NCI-H187 treated with DMSO at 0.1 percent for 48 hours (cell line): ENCODE measurements around the gene RPS6KC1.
"Not testable (repeated sequence)": the region's sequence is repeated elsewhere in the genome, so short reads cannot be mapped to it uniquely, and the experiment has no call there.

Experiments used
- DNase-seq: peaks from one replicate; lab custom pipeline; 2025; lab: John Stamatoyannopoulos, UW

The RPS6KC1 gene

GRCh38 chr1:213159376-213159775, 108.3 kb downstream of the RPS6KC1 start:
- no peak for DNase-seq

DNA sequence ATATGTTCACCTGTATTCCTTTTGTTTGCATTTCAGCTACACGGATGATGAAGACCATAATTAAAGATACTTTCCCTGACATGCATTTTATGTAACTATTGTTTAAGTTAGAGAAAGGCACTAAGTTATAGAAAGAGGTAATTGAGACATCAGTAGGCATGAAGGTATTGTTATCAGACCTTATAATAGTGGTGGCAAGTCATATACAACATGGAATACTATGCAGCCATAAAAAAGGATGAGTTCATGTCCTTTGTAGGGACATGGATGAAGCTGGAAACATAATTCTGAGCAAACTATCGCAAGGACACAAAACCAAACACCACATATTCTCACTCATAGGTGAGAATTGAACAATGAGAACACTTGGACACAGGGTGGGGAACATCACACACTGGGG, 109.4 kb downstream of the RPS6KC1 start:
- DNase-seq = not testable (repeated sequence)

- DNase-seq = no peak
Measured at GRCh38 chr1:213162338-213162737, 111.3 kb downstream of the RPS6KC1 start.

GRCh38 chr1:213162862-213163261, 111.8 kb downstream of the RPS6KC1 start:
- no peak for DNase-seq

DNA sequence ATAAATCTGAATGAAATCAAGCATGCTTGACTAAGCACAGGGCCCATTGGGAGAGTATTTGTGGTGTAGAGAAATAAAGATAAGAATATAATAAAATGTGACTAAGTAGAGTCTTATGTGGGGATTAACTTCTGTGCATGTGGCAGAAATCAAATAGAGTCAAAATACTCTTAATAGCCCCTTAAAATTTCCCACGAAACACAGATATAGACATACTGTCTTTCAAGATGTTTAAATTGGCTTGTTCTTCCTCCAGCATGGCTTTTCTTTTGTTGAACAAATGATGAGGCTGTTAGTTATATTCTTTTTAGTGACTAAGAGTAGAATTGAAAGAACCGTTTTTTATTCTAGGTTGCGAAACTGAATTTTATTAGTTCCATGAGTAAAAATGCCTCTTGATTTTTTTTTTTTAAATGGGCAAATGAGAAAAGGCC, 112.3 kb downstream of the RPS6KC1 start:
- DNase-seq = no peak

GRCh38 chr1:213164561-213164960, 113.5 kb downstream of the RPS6KC1 start:
- no peak for DNase-seq

GRCh38 chr1:213166852-213167251, 115.8 kb downstream of the RPS6KC1 start:
- DNase-seq = no peak

- no peak for DNase-seq
Measured at GRCh38 chr1:213171711-213172110, 120.7 kb downstream of the RPS6KC1 start.

DNA sequence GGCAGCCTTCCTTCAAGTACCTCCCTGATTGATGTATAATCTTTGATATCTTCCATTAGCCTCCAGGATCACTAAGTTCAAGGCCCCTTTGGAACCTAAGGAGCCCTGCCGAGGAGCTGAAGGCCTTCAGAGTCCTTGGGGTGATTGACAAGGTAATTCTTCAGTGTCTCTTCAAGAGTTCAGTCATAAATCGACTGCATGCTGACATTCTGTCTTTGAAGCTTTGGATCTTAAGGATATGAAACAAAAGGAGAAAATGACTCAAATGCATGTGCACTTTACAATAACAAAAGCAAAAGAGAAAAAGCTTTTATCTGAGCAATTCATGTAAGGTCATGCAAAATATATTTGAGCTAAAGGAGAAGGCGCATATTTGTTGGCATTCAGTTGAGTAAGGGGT, 125.3 kb downstream of the RPS6KC1 start:
- no peak for DNase-seq

GRCh38 chr1:213179784-213180183, 128.7 kb downstream of the RPS6KC1 start:
- no peak for DNase-seq

- DNase-seq = no peak
Measured at GRCh38 chr1:213180833-213181232, 129.8 kb downstream of the RPS6KC1 start.

- no peak for DNase-seq
Measured at GRCh38 chr1:213183036-213183672, 132.1 kb downstream of the RPS6KC1 start.

- no peak for DNase-seq
Measured at GRCh38 chr1:213186168-213186567, 135.1 kb downstream of the RPS6KC1 start.

GRCh38 chr1:213192026-213192425, 141.0 kb downstream of the RPS6KC1 start:
- no peak for DNase-seq

- no peak for DNase-seq
Measured at GRCh38 chr1:213194383-213194782, 143.3 kb downstream of the RPS6KC1 start.

- no peak for DNase-seq
Measured at GRCh38 chr1:213194855-213195254, 143.8 kb downstream of the RPS6KC1 start.

DNA sequence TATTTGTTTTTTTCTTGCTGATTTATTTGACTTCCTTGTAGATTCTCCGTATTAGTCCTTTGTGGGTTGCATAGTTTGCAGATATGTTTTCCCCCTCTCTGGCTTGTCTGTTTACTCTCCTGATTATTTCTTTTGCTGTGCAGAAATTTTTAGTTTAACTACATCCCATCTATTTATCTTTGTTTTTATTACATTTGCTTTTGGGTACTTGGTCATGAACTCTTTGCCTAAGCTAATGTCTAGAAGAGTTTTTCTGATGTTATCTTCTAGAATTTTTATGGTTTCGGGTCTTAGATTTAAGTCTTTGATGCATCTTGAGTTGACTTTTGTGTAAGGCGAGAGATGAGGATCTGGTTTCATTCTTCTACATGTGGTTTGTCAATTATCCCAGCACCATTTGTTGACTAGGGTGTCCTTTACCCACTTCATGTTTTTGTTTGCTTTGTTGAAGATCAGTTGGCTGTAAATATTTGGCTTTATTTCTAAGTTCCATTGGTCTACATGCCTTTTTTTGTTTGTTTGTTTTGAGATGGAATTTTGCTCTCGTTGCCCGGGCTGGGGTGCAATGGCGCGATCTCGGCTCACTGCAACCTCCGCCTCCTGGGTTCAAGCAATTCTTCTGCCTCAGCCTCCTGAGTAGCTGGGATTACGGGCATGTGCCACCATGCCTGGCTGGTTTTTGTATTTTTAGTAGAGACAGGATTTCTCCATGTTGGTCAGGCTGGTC, 145.4 kb downstream of the RPS6KC1 start:
- not testable (repeated sequence) for DNase-seq

- no peak for DNase-seq
Measured at GRCh38 chr1:213200630-213201029, 149.6 kb downstream of the RPS6KC1 start.

DNA sequence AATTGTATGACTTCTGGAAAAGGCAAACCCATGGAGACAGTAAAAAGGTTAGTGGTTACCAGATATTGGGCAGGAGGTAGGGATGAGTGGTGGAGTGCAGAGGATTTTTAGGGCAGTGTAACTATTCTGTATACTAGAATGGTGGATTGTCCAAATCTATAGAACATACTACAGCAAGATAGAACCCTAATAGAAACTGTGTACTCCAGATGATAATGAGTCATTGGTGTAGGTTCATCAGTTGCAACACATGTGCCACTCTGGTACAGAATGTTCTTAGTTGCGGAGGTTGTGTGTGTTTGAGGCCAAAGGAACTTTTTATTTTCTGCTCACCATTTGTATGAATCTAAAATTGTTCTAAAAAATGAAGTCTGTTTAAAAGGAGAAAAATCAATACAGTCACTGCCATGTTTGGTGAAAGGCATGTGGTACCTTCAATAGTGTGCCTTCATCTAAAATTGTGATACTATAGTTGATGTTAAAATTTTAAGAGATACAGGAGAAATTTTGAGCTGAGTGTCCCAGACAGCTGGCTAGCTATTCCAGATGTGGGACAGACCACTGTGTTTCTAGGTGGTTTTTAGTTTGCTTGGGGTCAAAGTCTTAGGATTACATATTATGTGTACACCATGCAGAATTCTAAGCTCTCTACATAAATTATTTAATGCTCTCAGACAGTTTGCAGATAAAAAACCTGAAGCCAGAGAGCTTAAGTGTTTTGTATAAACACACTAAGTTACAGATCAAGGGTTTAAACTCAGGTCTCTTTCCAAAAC, 150.5 kb downstream of the RPS6KC1 start:
- DNase-seq = no peak

DNA sequence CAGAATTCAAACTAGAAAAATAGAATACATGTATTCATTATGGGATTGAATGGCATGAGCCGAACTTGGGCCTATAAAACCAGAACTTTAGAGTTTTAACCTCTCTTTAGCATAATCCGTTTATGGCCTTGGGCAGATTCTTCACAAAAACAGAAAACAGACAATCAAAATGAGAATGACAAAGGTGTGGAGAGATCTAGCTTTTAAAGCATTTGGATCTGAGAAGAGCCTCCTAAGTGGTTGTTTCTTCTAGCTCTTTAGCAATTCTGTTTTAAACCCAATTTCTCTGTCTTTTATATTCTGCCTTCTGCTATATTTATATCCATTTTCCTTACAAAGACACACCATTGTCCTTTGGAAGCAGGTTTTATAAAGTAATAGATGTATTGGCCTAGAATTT, 160.2 kb downstream of the RPS6KC1 start:
- no peak for DNase-seq

DNA sequence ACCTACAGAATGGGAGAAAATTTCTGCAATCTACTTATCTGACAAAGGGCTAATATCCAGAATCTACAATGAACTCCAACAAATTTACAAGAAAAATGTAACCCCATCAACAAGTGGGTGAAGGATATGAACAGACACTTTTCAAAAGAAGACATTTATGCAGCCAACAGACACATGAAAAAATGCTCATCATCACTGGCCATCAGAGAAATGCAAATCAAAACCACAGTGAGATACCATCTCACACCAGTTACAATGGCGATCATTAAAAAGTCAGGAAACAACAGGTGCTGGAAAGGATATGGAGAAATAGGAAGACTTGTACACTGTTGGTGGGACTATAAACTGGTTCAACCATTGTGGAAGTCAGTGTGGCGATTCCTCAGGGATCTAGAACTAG, 168.0 kb downstream of the RPS6KC1 start:
- DNase-seq = not testable (repeated sequence)

- DNase-seq = no peak
Measured at GRCh38 chr1:213221209-213221608, 170.2 kb downstream of the RPS6KC1 start.

DNA sequence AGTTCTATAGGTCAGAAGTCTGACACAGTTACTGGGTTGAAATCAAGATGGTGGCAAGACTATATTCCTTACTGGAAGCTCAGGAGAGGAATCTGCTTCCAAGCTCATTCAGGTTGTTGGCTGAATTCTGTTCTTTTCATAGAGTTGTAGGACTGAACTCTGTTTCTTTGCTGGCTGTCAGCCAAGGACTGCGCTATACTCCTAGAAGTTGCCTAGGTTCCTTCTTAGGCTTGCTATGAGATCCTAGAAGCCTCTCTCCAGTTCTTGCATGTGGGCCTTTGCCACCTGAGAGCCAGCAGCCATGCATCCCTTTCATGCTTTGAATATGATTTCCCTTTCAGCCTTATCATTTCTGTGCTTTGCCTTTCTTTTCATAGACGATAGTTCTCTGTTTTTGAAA, 176.4 kb downstream of the RPS6KC1 start:
- DNase-seq = no peak
